ENCODE measurements around the gene KATNIP.
"Not testable (repeated sequence)": the region's sequence is repeated elsewhere in the genome, so short reads cannot be mapped to it uniquely, and the experiment has no call there.

Gene KATNIP

GRCh38 chr16:27534256-27534655 lies 15.7 kb upstream of the KATNIP start:
- DNase-seq (ENCODE audit: low read depth in 4 of 4, low spot score in 1 of 4) = no peak

GRCh38 chr16:27538528-27538927 lies 11.4 kb upstream of the KATNIP start:
- no peak for DNase-seq (ENCODE audit: low read depth in 4 of 4, low spot score in 1 of 4)

GRCh38 chr16:27539120-27539519 lies 10.8 kb upstream of the KATNIP start:
- no peak for DNase-seq (ENCODE audit: low read depth in 4 of 4, low spot score in 1 of 4)

- DNase-seq (ENCODE audit: low read depth in 4 of 4, low spot score in 1 of 4) = no peak
Measured at GRCh38 chr16:27539636-27540035, 10.3 kb upstream of the KATNIP start.

- no peak for DNase-seq (ENCODE audit: low read depth in 4 of 4, low spot score in 1 of 4)
Measured at GRCh38 chr16:27543801-27544200, 6.1 kb upstream of the KATNIP start.

GRCh38 chr16:27544671-27545070 lies 5.3 kb upstream of the KATNIP start:
- DNase-seq (ENCODE audit: low read depth in 4 of 4, low spot score in 1 of 4) = no peak

- no peak for DNase-seq (ENCODE audit: low read depth in 4 of 4, low spot score in 1 of 4)
Measured at GRCh38 chr16:27547134-27547533, 2.8 kb upstream of the KATNIP start.

- DNase-seq (ENCODE audit: low read depth in 4 of 4, low spot score in 1 of 4) = no peak
Measured at GRCh38 chr16:27547851-27548250, 2.1 kb upstream of the KATNIP start.

GRCh38 chr16:27549464-27549745 lies 539 bp upstream of the KATNIP start:
- no peak for DNase-seq (ENCODE audit: low read depth in 4 of 4, low spot score in 1 of 4)

- no peak for DNase-seq (ENCODE audit: low read depth in 4 of 4, low spot score in 1 of 4)
Measured at GRCh38 chr16:27550582-27550920, 607 bp downstream of the KATNIP start.

- DNase-seq (ENCODE audit: low read depth in 4 of 4, low spot score in 1 of 4) = no peak
Measured at GRCh38 chr16:27551036-27551435, 1.1 kb downstream of the KATNIP start.

GRCh38 chr16:27556471-27556870 lies 6.5 kb downstream of the KATNIP start:
- DNase-seq (ENCODE audit: low read depth in 4 of 4, low spot score in 1 of 4) = no peak

GRCh38 chr16:27558434-27558833 lies 8.5 kb downstream of the KATNIP start:
- DNase-seq (ENCODE audit: low read depth in 4 of 4, low spot score in 1 of 4) = no peak

- no peak for DNase-seq (ENCODE audit: low read depth in 4 of 4, low spot score in 1 of 4)
Measured at GRCh38 chr16:27558932-27559331, 9.0 kb downstream of the KATNIP start.

GRCh38 chr16:27561216-27561615 lies 11.3 kb downstream of the KATNIP start:
- DNase-seq (ENCODE audit: low read depth in 4 of 4, low spot score in 1 of 4) = no peak

GRCh38 chr16:27564224-27564623 lies 14.3 kb downstream of the KATNIP start:
- no peak for DNase-seq (ENCODE audit: low read depth in 4 of 4, low spot score in 1 of 4)

- DNase-seq (ENCODE audit: low read depth in 4 of 4, low spot score in 1 of 4) = no peak
Measured at GRCh38 chr16:27566417-27566816, 16.5 kb downstream of the KATNIP start.

GRCh38 chr16:27568077-27568476 lies 18.1 kb downstream of the KATNIP start:
- DNase-seq (ENCODE audit: low read depth in 4 of 4, low spot score in 1 of 4) = no peak

- DNase-seq (ENCODE audit: low read depth in 4 of 4, low spot score in 1 of 4) = not testable (repeated sequence)
Measured at GRCh38 chr16:27570986-27571385, 21.0 kb downstream of the KATNIP start.

GRCh38 chr16:27571433-27572326 lies 21.7 kb downstream of the KATNIP start:
- no peak for DNase-seq (ENCODE audit: low read depth in 4 of 4, low spot score in 1 of 4)

- DNase-seq (ENCODE audit: low read depth in 4 of 4, low spot score in 1 of 4) = no peak
Measured at GRCh38 chr16:27572711-27573110, 22.8 kb downstream of the KATNIP start.

- DNase-seq (ENCODE audit: low read depth in 4 of 4, low spot score in 1 of 4) = no peak
Measured at GRCh38 chr16:27576729-27577128, 26.8 kb downstream of the KATNIP start.
